GM12801 (cell line): ENCODE data around the gene ASAP3.

Experiments
- TF ChIP-seq, protein P1 (sequence below): IDR thresholded peaks from one replicate; pipeline ENCODE4 v1.5.1; 2011; ENCODE audit warnings: control low read depth; ENCODE audit not compliant: insufficient read length; ENCODE audit errors: extremely low read depth

ASAP3 gene

DNA sequence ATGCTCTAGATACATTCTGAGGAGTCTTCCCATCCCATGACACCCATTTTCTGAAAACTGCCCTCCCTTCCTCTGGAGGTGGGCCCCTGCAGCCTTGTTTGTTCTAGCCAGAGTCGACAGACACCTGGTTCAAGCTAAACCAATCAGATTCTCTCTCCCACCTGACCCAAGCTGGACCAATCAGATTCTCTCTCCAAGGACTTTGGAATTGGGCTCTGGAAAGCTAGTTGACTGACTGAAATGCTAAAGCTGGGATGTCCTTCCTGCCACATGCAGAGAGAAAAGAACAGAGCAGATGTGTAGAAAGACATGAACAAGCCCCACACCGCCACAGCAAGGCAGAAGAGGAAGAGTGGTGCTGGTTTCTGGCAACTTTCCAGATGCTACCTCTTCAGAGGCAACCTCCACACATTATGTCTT lies 24.6 kb downstream of the ASAP3 start:
- TF ChIP-seq, protein P1, sequence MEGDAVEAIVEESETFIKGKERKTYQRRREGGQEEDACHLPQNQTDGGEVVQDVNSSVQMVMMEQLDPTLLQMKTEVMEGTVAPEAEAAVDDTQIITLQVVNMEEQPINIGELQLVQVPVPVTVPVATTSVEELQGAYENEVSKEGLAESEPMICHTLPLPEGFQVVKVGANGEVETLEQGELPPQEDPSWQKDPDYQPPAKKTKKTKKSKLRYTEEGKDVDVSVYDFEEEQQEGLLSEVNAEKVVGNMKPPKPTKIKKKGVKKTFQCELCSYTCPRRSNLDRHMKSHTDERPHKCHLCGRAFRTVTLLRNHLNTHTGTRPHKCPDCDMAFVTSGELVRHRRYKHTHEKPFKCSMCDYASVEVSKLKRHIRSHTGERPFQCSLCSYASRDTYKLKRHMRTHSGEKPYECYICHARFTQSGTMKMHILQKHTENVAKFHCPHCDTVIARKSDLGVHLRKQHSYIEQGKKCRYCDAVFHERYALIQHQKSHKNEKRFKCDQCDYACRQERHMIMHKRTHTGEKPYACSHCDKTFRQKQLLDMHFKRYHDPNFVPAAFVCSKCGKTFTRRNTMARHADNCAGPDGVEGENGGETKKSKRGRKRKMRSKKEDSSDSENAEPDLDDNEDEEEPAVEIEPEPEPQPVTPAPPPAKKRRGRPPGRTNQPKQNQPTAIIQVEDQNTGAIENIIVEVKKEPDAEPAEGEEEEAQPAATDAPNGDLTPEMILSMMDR: no peak

DNA sequence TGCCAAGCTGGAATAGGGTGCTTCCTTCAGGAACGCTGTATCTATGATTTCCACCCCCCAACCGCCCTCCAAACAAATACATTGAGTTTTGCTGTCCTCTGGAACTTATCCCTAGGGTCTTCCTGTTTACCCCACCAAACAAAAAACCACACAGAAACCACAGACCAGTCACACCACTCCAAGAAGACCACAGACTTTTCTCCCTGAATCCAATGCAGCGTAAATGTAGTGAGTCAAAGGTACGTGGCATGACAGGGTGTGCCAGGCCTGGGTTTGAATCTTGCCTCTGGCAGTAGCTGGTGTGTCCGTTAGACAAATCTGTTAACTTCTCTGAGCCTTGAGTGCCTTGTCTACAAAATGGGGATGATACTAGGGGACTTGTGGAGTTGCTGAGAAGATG lies 27.8 kb downstream of the ASAP3 start:
- TF ChIP-seq, protein P1: no peak

DNA sequence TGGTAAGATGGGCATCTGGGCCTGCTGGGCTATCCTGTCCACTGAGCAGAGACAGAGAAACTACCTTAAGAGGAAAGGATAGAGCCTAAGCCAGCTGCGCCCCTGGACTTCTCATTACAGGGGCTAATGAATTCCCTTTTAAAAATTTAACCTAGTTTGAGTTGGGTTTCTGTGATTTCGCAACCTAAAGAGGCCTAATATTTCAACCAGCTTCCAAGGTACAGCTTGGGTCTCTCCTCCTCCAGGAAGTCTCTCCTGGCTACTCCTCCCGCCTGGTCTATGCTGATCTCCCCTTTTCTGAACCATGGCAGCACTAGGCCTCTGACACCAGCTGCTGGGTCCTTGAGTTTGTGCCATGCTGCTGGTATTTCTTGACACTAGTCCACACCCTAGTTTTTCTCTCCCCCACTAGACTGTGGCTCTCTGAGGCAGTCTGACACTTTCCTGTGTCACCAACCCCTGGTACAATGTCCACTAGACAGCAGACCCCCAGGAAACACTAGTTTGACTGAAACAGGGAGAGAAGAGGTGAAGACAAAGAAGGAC lies 30.5 kb downstream of the ASAP3 start:
- TF ChIP-seq, protein P1: no peak

DNA sequence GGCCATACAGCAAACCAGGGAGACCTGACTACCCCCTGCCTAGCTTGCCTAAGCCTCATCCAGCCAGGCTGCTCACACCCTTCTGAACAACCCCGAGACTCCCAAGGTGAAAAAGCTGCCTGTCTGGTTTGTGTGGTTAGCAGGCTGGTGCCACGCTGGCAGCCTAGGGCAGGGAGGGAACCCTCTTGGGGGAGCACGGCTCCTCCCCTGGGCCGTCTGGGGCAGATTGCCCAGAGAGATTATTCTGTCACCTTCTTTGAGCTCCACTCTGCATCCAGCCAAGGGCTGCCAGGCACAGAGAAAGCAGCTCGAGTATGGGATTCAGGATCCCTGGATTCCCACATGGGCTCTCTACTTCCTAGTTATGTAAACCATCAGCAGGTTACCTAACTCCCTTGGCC lies 32.0 kb downstream of the ASAP3 start:
- TF ChIP-seq, protein P1: no peak

DNA sequence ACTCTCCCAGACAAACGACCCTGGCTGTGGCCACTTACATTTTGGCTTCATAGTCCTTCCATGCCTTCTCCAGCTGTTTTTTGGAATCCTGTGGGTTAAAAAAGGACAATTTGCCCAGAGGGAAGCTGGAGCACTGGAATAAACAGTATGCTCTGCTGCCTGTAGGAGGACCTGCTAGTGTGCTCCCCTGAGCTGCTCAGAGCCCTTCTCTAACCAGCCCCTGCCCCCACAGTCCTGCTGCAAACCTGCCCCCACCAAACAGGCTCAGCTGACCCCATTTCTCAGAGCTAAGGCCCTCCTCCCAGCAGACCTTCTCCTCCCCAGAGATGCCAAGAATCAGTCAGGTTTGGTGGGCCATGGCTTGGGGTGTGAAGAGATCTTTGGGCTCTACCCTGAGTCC lies 32.5 kb downstream of the ASAP3 start:
- TF ChIP-seq, protein P1: no peak

DNA sequence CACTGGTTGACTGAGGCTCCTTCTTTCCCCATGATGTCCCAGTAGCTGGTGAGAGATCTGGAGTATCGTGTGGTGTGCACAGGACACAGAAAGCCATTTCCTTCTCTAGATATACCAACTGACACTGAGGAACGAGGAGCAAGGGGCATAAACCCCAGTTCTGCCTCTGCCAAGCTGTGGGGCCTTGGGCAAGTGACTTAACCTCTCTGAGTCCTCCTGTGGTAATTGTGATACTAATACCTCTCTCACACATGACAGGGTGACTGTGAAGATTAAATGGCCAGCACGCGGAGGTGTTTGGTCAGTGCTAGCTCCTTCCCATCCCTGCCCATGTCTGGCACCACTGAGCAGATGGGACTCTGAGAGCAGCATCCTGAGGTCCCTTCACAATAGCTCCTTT lies 33.1 kb downstream of the ASAP3 start:
- TF ChIP-seq, protein P1: no peak

DNA sequence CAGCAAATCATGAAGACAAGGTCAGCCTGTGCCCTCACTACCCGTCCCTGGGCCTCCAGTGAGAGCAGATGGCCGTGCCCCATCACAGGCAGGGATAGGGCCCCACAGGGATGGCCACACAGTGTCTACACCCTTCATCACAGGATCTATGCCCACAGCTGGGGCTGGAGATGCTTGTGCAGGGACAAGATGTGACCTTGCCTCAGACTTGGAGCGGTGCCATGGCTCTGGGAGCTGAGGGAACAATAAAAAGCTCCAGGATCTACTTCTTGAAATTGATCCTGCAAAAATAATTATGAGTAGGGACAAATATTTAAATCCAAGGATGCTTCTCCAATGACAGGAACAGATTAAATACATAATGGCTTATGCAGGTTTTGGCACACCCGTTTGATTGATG lies 34.0 kb downstream of the ASAP3 start:
- TF ChIP-seq, protein P1: no peak

DNA sequence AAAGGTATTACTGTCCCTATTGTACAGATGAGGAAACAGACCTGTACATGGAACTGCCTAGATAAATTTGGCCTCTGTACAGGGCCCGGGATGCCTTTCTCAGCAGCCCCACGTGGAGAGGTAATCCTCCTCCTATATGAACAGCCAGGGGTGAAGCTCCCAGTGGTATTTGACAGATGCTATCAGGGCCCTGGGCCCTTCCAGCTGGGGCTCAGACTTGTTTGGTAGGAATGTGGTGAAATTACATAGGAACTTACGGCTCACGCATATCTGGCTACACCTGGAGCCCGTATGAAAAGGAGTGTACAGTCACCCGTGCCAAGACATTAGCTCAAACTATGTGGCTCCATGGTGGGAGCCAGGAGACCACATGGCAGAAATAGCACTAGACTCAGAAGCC lies 34.7 kb downstream of the ASAP3 start:
- TF ChIP-seq, protein P1: no peak
